ENCODE data around the gene PPCDC.

PPCDC gene

DNA sequence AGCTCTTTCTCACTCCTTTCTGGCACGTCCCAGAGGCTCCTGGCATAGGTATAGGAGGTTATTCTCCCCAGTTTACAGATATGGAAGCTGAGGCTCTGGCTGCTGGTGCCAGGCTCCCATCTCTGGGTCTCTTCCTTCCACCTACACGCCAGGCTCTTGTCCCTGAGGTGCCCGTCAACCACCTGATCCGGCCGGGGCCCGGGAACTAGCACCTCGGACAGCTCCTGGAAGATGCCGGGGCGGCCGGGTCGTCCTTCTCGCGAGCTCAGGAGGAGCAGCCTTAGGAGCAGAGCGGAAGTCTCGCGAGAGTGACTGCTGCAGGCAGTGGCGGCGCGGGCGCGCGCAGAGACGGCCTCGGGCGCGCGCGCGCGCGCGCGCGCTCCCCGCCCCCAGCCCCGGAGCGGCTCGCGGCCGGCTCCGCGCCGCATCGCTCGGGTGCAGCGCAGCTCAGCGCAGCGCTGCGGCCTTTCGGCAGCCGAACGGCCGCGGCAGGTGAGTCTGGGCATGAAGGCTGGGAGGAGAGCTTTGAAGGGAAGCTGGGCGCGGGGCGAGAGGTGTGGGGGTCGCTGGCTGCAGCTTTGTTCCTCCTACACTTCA lies 28.1 kb upstream of the PPCDC start, which contains the start of gene SCAMP5:
TSS of gene SCAMP5 (plus strand) at position 382 of the 597 bp plus-strand sequence. CDS start 16,277 bp downstream, outside the sequence.
- TF ChIP-seq, protein P1, sequence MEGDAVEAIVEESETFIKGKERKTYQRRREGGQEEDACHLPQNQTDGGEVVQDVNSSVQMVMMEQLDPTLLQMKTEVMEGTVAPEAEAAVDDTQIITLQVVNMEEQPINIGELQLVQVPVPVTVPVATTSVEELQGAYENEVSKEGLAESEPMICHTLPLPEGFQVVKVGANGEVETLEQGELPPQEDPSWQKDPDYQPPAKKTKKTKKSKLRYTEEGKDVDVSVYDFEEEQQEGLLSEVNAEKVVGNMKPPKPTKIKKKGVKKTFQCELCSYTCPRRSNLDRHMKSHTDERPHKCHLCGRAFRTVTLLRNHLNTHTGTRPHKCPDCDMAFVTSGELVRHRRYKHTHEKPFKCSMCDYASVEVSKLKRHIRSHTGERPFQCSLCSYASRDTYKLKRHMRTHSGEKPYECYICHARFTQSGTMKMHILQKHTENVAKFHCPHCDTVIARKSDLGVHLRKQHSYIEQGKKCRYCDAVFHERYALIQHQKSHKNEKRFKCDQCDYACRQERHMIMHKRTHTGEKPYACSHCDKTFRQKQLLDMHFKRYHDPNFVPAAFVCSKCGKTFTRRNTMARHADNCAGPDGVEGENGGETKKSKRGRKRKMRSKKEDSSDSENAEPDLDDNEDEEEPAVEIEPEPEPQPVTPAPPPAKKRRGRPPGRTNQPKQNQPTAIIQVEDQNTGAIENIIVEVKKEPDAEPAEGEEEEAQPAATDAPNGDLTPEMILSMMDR (IDR thresholded peaks at IDR 0.05; ENCODE audit: control insufficient read depth, extremely low read depth, insufficient read depth) = no peak
- H3K4me3 ChIP-seq (ENCODE audit: low read depth, low read length) = peak within 1 kb of the TSS; percentile 74
- peak; percentile 88 for DNase-seq (ENCODE audit: low read depth)

DNA sequence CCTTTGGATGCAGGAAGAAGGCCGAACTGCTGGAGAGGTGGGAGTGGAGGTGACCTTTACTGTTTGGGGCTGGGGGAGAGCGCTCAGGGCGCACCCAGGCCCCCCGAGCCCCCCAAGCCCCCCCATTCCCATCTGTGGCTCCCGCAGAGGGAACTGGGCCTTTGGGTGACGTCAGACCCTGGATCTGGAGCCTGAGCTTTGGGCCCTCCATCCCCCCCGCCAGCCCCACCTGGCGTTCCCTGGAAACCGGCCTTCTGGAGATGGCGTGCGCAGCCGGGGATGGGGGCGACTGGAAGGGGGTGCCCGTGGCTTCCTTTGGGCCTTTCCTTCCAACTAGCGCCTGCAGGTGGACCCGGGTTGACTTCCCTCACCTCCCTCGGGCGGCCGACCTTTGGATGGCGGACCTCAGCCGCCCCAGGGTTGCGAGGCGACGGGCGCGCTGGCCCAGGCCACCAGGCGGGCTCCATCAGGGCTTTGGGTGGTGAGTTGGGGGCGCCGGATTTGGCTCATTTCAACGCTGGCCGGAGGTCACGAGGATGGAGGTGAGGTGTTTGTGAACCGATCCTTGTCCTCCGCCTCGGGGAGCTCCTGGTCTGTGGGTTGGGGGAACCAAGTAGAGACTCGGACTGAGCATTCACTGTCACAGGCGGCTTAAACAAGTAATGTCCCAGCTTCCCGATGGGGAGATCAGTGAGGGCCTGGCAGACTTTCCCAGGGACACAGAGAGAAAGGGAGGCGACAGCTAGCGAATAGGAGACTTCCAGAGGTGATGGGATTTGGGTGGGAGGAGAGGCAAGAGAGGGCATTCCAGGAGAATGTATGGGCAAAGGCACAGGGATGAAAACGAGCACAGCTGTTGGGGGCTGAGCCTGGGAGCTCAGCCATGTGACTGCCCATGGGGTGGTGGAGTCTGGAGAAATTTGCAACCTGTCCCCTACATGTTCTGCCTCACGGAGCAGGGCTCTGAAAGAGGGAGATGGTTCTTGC lies 27.3 kb upstream of the PPCDC start:
- DNase-seq (ENCODE audit: low read depth) = no peak
- TF ChIP-seq, protein P1 (IDR thresholded peaks at IDR 0.05; ENCODE audit: control insufficient read depth, extremely low read depth, insufficient read depth) = no peak
- H3K4me3 ChIP-seq (ENCODE audit: low read depth, low read length) = peak overlapping the region; percentile 74

DNA sequence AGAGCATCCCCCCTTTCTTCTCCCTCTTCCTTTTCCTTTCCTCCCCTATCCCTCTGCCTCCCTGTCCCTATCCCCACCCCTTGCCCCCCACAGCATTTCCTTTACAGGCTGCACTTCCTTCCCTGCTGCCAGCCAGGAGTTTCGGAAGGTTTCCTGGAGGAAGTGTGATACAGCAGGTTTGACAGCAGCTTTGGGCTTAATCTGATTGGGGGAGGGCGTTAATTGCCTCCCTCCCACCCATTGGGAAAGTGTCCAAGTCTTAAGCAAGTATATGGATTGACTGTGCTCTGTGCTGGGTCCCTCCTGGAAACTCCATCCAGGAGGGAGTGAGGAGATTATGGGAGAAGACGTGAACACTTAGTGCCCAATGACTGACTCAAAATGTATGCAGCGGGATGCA lies 26.2 kb upstream of the PPCDC start:
- TF ChIP-seq, protein P1 (IDR thresholded peaks at IDR 0.05; ENCODE audit: control insufficient read depth, extremely low read depth, insufficient read depth) = no peak
- no peak overlapping the region for H3K4me3 ChIP-seq (ENCODE audit: low read depth, low read length)
- DNase-seq (ENCODE audit: low read depth) = no peak

DNA sequence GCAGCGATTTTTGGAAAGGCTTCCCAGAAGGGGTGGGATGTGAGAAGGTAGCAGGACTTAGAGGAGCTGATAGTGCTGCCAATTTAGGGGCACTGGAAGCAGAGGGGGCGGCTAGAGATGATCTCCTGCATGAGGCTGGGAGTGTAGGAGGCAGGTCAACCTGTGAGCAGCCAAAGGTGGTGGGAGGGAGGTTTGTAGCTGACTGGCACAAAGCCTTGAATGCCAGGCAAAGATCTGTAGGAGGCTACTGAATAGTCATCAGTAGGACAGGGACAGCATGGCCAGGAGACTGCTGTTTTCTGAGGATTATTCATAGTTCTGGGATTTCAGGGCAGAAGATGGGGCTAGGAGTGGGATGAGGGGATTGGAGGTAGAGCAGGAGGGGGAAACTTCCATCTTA lies 25.8 kb upstream of the PPCDC start:
- no peak for DNase-seq (ENCODE audit: low read depth)
- H3K4me3 ChIP-seq (ENCODE audit: low read depth, low read length) = no peak overlapping the region
- TF ChIP-seq, protein P1 (IDR thresholded peaks at IDR 0.05; ENCODE audit: control insufficient read depth, extremely low read depth, insufficient read depth) = no peak

DNA sequence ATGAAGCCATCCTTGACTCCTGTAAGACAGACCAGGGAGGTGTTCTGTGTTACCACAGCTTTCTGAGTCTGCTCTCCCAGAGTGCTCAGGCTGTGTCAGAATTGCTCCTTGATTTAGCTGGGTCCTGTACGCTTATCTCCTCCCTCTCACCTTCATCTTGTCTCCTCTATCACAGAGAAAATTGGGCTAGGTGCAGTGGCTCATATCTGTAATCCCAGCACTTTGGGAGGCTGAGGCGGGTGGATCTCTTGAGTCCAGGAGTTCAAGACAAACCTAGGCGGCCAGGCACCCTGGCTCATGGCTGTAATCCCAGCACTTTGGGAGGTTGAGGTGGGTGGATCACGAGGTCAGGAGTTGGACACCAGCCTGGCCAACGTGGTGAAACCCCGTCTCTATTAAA lies 22.1 kb upstream of the PPCDC start:
- H3K4me3 ChIP-seq (ENCODE audit: low read depth, low read length) = no peak overlapping the region
- TF ChIP-seq, protein P1 (IDR thresholded peaks at IDR 0.05; ENCODE audit: control insufficient read depth, extremely low read depth, insufficient read depth) = no peak
- no peak for DNase-seq (ENCODE audit: low read depth)

DNA sequence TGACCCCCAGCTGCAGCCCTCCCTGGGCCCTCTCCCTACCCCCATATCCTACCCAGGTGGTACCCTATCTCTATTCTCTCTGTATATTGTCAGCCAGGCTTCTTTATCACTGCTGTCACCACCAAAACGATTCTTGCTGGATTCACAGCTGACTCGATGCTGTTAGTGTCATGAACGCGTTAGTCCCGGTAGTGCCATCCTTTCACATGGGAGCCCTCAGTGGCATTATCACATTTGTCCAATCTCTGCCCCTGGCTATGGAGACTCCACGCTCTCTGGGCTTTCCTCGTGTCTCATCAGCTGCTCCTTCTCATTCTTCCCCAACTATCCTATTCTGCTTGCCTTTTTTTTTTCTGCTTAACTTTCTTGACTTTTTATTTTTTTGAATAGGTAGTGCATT lies 21.0 kb upstream of the PPCDC start:
- TF ChIP-seq, protein P1 (IDR thresholded peaks at IDR 0.05; ENCODE audit: control insufficient read depth, extremely low read depth, insufficient read depth) = no peak
- DNase-seq (ENCODE audit: low read depth) = no peak
- no peak overlapping the region for H3K4me3 ChIP-seq (ENCODE audit: low read depth, low read length)

Data from LNCaP clone FGC (cell line).